SIG-M5 treated with dmso at 0.1 percent for 504 hours (cell line): ENCODE results near the gene GRPR.
"Not testable (repeated sequence)": the region's sequence is repeated elsewhere in the genome, so short reads cannot be mapped to it uniquely, and the experiment has no call there.

Experiments used
- DNase-seq: peaks from one replicate; lab custom pipeline; 2025; ENCODE audit not compliant: unreplicated experiment; lab: John Stamatoyannopoulos, UW

The GRPR gene

GRCh38 chrX:16175329-16176061 lies 52.1 kb downstream of the GRPR start:
- DNase-seq = no peak

GRCh38 chrX:16177260-16177659 lies 53.9 kb downstream of the GRPR start:
- DNase-seq = no peak

- DNase-seq = not testable (repeated sequence)
These were observed 60.5 kb downstream of the GRPR start for GRCh38 chrX:16183843-16184242.

GRCh38 chrX:16185725-16186136 lies 62.4 kb downstream of the GRPR start:
- DNase-seq = peak; percentile 81

GRCh38 chrX:16186380-16187007 lies 63.1 kb downstream of the GRPR start:
- no peak for DNase-seq

- DNase-seq = no peak
These were observed 63.8 kb downstream of the GRPR start for GRCh38 chrX:16187024-16187760.

- no peak for DNase-seq
These were observed 65.3 kb downstream of the GRPR start for GRCh38 chrX:16188687-16189086.

GRCh38 chrX:16191605-16192004 lies 68.2 kb downstream of the GRPR start:
- no peak for DNase-seq

GRCh38 chrX:16196829-16197228 lies 73.5 kb downstream of the GRPR start:
- no peak for DNase-seq

- DNase-seq = no peak
These were observed 76.0 kb downstream of the GRPR start for GRCh38 chrX:16199343-16199742.

- no peak for DNase-seq
These were observed 79.6 kb downstream of the GRPR start for GRCh38 chrX:16202943-16203342.
